GM18507 (cell line): ENCODE data around the gene PSMC3IP.
A peak's percentile ranks its signal among the peaks of the same experiment; 100 is the strongest.
"Not testable (repeated sequence)": the region's sequence is repeated elsewhere in the genome, so short reads cannot be mapped to it uniquely, and the experiment has no call there.

Source experiments
- DNase-seq: peaks from one replicate; pipeline ENCODE4 v3.0.0; 2011; ENCODE audit warnings: low read depth; ENCODE audit not compliant: insufficient read length; ENCODE audit errors: extremely low spot score
- FAIRE-seq: peaks from 2 replicates; lab custom pipeline; 2011; peaks lifted over from hg19 to GRCh38; lab: Jason Lieb, UNC

Gene PSMC3IP

GRCh38 chr17:42577532-42578281, at the start of gene PSMC3IP:
Gene PSMC3IP (minus strand): TSS chr17:42577729. CDS start chr17:42577686, 43 bp downstream.
- peak; percentile 94 for DNase-seq
- FAIRE-seq: peak; percentile 95

GRCh38 chr17:42623732-42624596, 46.4 kb upstream of the PSMC3IP start:
- DNase-seq (no peak), FAIRE-seq (no peak)

- no peak for DNase-seq
- FAIRE-seq: no peak
Observed at GRCh38 chr17:42623271-42623670, 45.7 kb upstream of the PSMC3IP start.

GRCh38 chr17:42621987-42622386, 44.5 kb upstream of the PSMC3IP start:
- not testable (repeated sequence) for DNase-seq, FAIRE-seq

GRCh38 chr17:42618442-42619150, 41.1 kb upstream of the PSMC3IP start:
- FAIRE-seq: peak; percentile 99
- DNase-seq: peak; percentile 71

- DNase-seq (no peak), FAIRE-seq (no peak)
Observed at GRCh38 chr17:42617956-42618431, 40.5 kb upstream of the PSMC3IP start.

GRCh38 chr17:42613699-42614295, 36.3 kb upstream of the PSMC3IP start:
- no peak for FAIRE-seq
- DNase-seq: no peak

GRCh38 chr17:42612013-42612412, 34.5 kb upstream of the PSMC3IP start:
- DNase-seq: no peak
- FAIRE-seq: no peak

GRCh38 chr17:42609814-42610801, 32.6 kb upstream of the PSMC3IP start:
- not testable (repeated sequence) for DNase-seq
- peak; percentile 85 for FAIRE-seq

GRCh38 chr17:42609182-42609813, 31.8 kb upstream of the PSMC3IP start, which contains the start of the genes RETREG3 and TUBG1:
Gene RETREG3 (minus strand): TSS chr17:42609374. CDS start chr17:42609324, 50 bp downstream.
Gene TUBG1 (plus strand): TSS chr17:42609683. CDS start chr17:42609738, 55 bp downstream.
- peak; percentile 100 for FAIRE-seq
- peak; percentile 98 for DNase-seq

GRCh38 chr17:42608305-42609181, 31.0 kb upstream of the PSMC3IP start:
- FAIRE-seq (no peak), DNase-seq (no peak)

GRCh38 chr17:42607769-42608168, 30.2 kb upstream of the PSMC3IP start:
- no peak for DNase-seq
- FAIRE-seq: no peak

- FAIRE-seq (peak; percentile 83), DNase-seq (no peak)
Observed at GRCh38 chr17:42603318-42603717, 25.8 kb upstream of the PSMC3IP start.

- no peak for FAIRE-seq
- no peak for DNase-seq
Observed at GRCh38 chr17:42598905-42599304, 21.4 kb upstream of the PSMC3IP start.

- DNase-seq: no peak
- FAIRE-seq: no peak
Observed at GRCh38 chr17:42596386-42596785, 18.9 kb upstream of the PSMC3IP start.

GRCh38 chr17:42591411-42591810, 13.9 kb upstream of the PSMC3IP start:
- DNase-seq (no peak), FAIRE-seq (no peak)

GRCh38 chr17:42590886-42591285, 13.4 kb upstream of the PSMC3IP start:
- no peak for DNase-seq
- no peak for FAIRE-seq
